Spleen (tissue), 7 donors: ENCODE data around the gene CD276.

Source experiments
- CTCF ChIP-seq, 11 experiments: fragments of 200-600 bp in 7 of 11; fragments of 450-650 bp in 4 of 11; sonication (generic) in 4 of 11; IDR thresholded peaks in 8 of 11; conservative IDR thresholded peaks in 3 of 11; 1 replicate in 7 of 11; 2 replicates in 4 of 11; pipeline versions ENCODE4 v1.4.0 to v1.8.0; 2016 to 2021; ENCODE audit warnings: antibody characterized with exemption in 11 of 11, inconsistent platforms in 4 of 11, mild to moderate bottlenecking in 1 of 11
- POLR2A ChIP-seq, 3 donors: fragments of 450-650 bp; IDR thresholded peaks; one replicate each; pipeline ENCODE4 v1.5.1; 2017; ENCODE audit warnings: antibody characterized with exemption in 3 of 3, mild to moderate bottlenecking in 1 of 3
- donor health status: DM: no; HTN: no; CAD: no; lungs with moderate emphysema.
- donor health status: DM: no; HTN: no; CAD: no.
- donor health status: DM: no; HTN: no; CAD: no.

- no peak for TF ChIP-seq CTCF (IDR thresholded peaks at IDR 0.05 in 8 of 11, conservative IDR thresholded peaks at IDR 0.05 in 3 of 11)
- TF ChIP-seq POLR2A (IDR thresholded peaks at IDR 0.05): no peak
Observed at GRCh38 chr15:73696641-73697001, 12.4 kb downstream of the CD276 start.
